H1 (cell line): ENCODE data around the gene FOSL2. TPM values are rescaled to one million over a fixed set of nuclear protein-coding genes. Genes with fewer than 3 reads are reported as not detected.

Experiments used
- CTCF ChIA-PET: fragments of 300-600 bp; sonication (Branson Sonifier 250); formaldehyde crosslinking; loops from one replicate; lab custom pipeline; 2021; ENCODE audit not compliant: partially characterized antibody; lab: Charles Lee
- POLR2A ChIA-PET: fragments of 300-600 bp; sonication (Branson Sonifier 250); formaldehyde crosslinking; loops from one replicate; lab custom pipeline; 2021; ENCODE audit warnings: inconsistent platforms; ENCODE audit not compliant: partially characterized antibody; lab: Charles Lee
- DNase-seq, 2 experiments: peaks; one replicate each; pipeline versions ENCODE4 v3.0.0 to v3.0.0-alpha.2; 2010 to 2022; ENCODE audit warnings: low spot score in 2 of 2, low read depth in 1 of 2, mixed read lengths in 1 of 2
- FAIRE-seq: peaks from 2 replicates; lab custom pipeline; 2011; peaks lifted over from hg19 to GRCh38; lab: Jason Lieb, UNC
- H2AFZ ChIP-seq: 2 replicates; pipeline ENCODE4 v1.8.1; 2012; ENCODE audit warnings: low read length, inconsistent platforms
- H2AK5ac ChIP-seq: 2 replicates; pipeline ENCODE4 v1.6.1; 2013; ENCODE audit warnings: low read depth, low read length
- H2BK120ac ChIP-seq: replicated peaks from 2 replicates; pipeline ENCODE3; 2013; ENCODE audit warnings: low read depth, low read length, inconsistent platforms
- H2BK12ac ChIP-seq: 2 replicates; pipeline ENCODE4 v1.6.1; 2013; ENCODE audit warnings: low read depth, low read length
- H2BK15ac ChIP-seq: 2 replicates; pipeline ENCODE4 v1.6.1; 2013; ENCODE audit warnings: low read length
- H2BK20ac ChIP-seq: 2 replicates; pipeline ENCODE4 v1.6.1; 2013; ENCODE audit warnings: low read length
- H2BK5ac ChIP-seq: 2 replicates; pipeline ENCODE4 v1.6.1; 2013; ENCODE audit warnings: low read depth, low read length
- H3K14ac ChIP-seq: 2 replicates; pipeline ENCODE4 v1.6.1; 2013; ENCODE audit warnings: inconsistent platforms; ENCODE audit not compliant: insufficient read length
- H3K18ac ChIP-seq: 2 replicates; pipeline ENCODE4 v1.6.1; 2013; ENCODE audit warnings: low read length; ENCODE audit errors: extremely low read depth
- H3K23ac ChIP-seq: 2 replicates; pipeline ENCODE4 v1.6.1; 2013; ENCODE audit warnings: inconsistent platforms; ENCODE audit not compliant: insufficient read length
- H3K23me2 ChIP-seq: 2 replicates; pipeline ENCODE4 v1.6.1; 2013; ENCODE audit warnings: low read depth, low read length
- H3K27ac ChIP-seq: 2 replicates; pipeline ENCODE4 v1.6.1; 2011; ENCODE audit warnings: low read depth, low read length, inconsistent platforms
- H3K27me3 ChIP-seq, 4 experiments: replicated peaks in 1 of 4; 1 replicate in 1 of 4; 2 replicates in 3 of 4; pipeline versions ENCODE4 v1.6.1 to v1.8.1; 2011 to 2013; ENCODE audit warnings: low read length in 3 of 4, mild to moderate bottlenecking in 3 of 4, inconsistent platforms in 2 of 4, mixed read lengths in 2 of 4, moderate library complexity in 1 of 4; ENCODE audit not compliant: control insufficient read depth in 3 of 4, insufficient read depth in 3 of 4; ENCODE audit errors: extremely low read depth in 1 of 4
- H3K36me3 ChIP-seq, 4 experiments: 2 replicates each; pipeline versions ENCODE4 v1.6.1 to v1.8.1; 2011 to 2013; ENCODE audit warnings: mild to moderate bottlenecking in 4 of 4, low read length in 3 of 4, moderate library complexity in 2 of 4, control low read depth in 1 of 4, inconsistent platforms in 1 of 4; ENCODE audit not compliant: insufficient read depth in 4 of 4, control insufficient read depth in 2 of 4
- H3K4ac ChIP-seq: replicated peaks from 2 replicates; pipeline ENCODE3; 2013; ENCODE audit warnings: low read length, low read depth, mixed read lengths, inconsistent platforms; ENCODE audit not compliant: insufficient read length
- H3K4me1 ChIP-seq, 4 experiments: replicated peaks in 1 of 4; 1 replicate in 1 of 4; 2 replicates in 3 of 4; pipeline versions ENCODE4 v1.6.1 to v1.8.1; 2011 to 2013; ENCODE audit warnings: low read length in 3 of 4, inconsistent platforms in 2 of 4, mixed read lengths in 1 of 4; ENCODE audit not compliant: insufficient read depth in 4 of 4, control insufficient read depth in 3 of 4
- H3K4me2 ChIP-seq, 2 experiments: 2 replicates each; pipeline versions ENCODE4 v1.6.1 to v1.8.1; 2011 to 2013; ENCODE audit warnings: low read depth in 2 of 2, low read length in 2 of 2, control low read depth in 1 of 2, inconsistent platforms in 1 of 2, mild to moderate bottlenecking in 1 of 2; ENCODE audit not compliant: insufficient read depth in 1 of 2
- H3K4me3 ChIP-seq, 4 experiments: fragments of 200-600, 300-600 bp in 1 of 4; sonication (generic), shearing (Covaris generic), sonication (Bioruptor Twin) in 1 of 4; 2 replicates each; pipeline versions ENCODE4 v1.5.1 to v1.8.1; 2011 to 2016; ENCODE audit warnings: low read length in 4 of 4, low read depth in 3 of 4, control low read depth in 2 of 4, inconsistent platforms in 2 of 4, mild to moderate bottlenecking in 2 of 4, mixed read lengths in 1 of 4, moderate library complexity in 1 of 4; ENCODE audit not compliant: insufficient read depth in 2 of 4; ENCODE audit errors: extremely low read depth in 1 of 4
- H3K56ac ChIP-seq: replicated peaks from 2 replicates; pipeline ENCODE3; 2013; ENCODE audit warnings: low read depth, mild to moderate bottlenecking, mixed read lengths, low read length, inconsistent platforms; ENCODE audit not compliant: insufficient read length
- H3K79me1 ChIP-seq: 2 replicates; pipeline ENCODE4 v1.6.1; 2013; ENCODE audit warnings: low read depth, low read length, control low read depth
- H3K79me2 ChIP-seq, 2 experiments: 2 replicates each; pipeline versions ENCODE4 v1.6.1 to v1.8.1; 2012 to 2013; ENCODE audit warnings: low read length in 2 of 2, mild to moderate bottlenecking in 2 of 2, inconsistent platforms in 1 of 2; ENCODE audit not compliant: insufficient read depth in 2 of 2, control insufficient read depth in 1 of 2
- H3K9ac ChIP-seq, 4 experiments: replicated peaks in 1 of 4; 1 replicate in 1 of 4; 2 replicates in 3 of 4; pipeline versions ENCODE4 v1.6.1 to v1.8.1; 2011 to 2013; ENCODE audit warnings: low read depth in 3 of 4, low read length in 3 of 4, control low read depth in 2 of 4, mild to moderate bottlenecking in 2 of 4, moderate library complexity in 2 of 4, inconsistent platforms in 1 of 4; ENCODE audit errors: extremely low read depth in 1 of 4
- H3K9me3 ChIP-seq, 2 experiments: 2 replicates each; pipeline versions ENCODE4 v1.6.1 to v1.8.1; 2012 to 2013; ENCODE audit warnings: mild to moderate bottlenecking in 2 of 2, moderate library complexity in 2 of 2, control low read depth in 1 of 2, inconsistent platforms in 1 of 2, low read depth in 1 of 2, low read length in 1 of 2, mixed read lengths in 1 of 2; ENCODE audit not compliant: insufficient read depth in 2 of 2
- H4K20me1 ChIP-seq, 2 experiments: replicated peaks in 1 of 2; 2 replicates each; pipeline versions ENCODE3 to v1.8.1; 2011 to 2013; ENCODE audit warnings: inconsistent platforms in 2 of 2, low read length in 2 of 2, mild to moderate bottlenecking in 1 of 2; ENCODE audit not compliant: insufficient read depth in 2 of 2, control insufficient read depth in 1 of 2
- H4K5ac ChIP-seq: 2 replicates; pipeline ENCODE4 v1.6.1; 2013; ENCODE audit warnings: low read length, low read depth, mixed read lengths, inconsistent platforms; ENCODE audit not compliant: insufficient read length
- H4K8ac ChIP-seq: 2 replicates; pipeline ENCODE4 v1.8.0; 2013; ENCODE audit warnings: mild to moderate bottlenecking, moderate library complexity, low read length, inconsistent platforms; ENCODE audit not compliant: insufficient read depth; ENCODE audit errors: extremely low read depth
- H4K91ac ChIP-seq: replicated peaks from 2 replicates; pipeline ENCODE3; 2013; ENCODE audit warnings: low read length, mixed read lengths, inconsistent platforms; ENCODE audit not compliant: insufficient read length
- BACH1 ChIP-seq: IDR thresholded peaks from 2 replicates; pipeline ENCODE4 v1.6.1; 2012; ENCODE audit warnings: low read length, improper control_type of control experiment
- EGR1 ChIP-seq: IDR thresholded peaks from 2 replicates; pipeline ENCODE4 v1.6.1; 2011; ENCODE audit warnings: low read depth, low read length, borderline replicate concordance
- EZH2 ChIP-seq: fragments of 200-600 bp; sonication (generic); IDR thresholded peaks from 2 replicates; pipeline ENCODE4 v1.7.1; 2012; ENCODE audit warnings: low read depth, mild to moderate bottlenecking, moderate library complexity, low read length, inconsistent platforms; ENCODE audit not compliant: severe bottlenecking
- JUND ChIP-seq: IDR thresholded peaks from 2 replicates; pipeline ENCODE4 v1.6.1; 2011; ENCODE audit warnings: mild to moderate bottlenecking, improper control_type of control experiment, low read length
- KDM1A ChIP-seq: fragments of 200-600, 300-600 bp; sonication (generic); IDR thresholded peaks from 2 replicates; pipeline ENCODE4 v1.7.1; 2016; ENCODE audit warnings: mild to moderate bottlenecking, low read length, borderline replicate concordance
- POLR2AphosphoS5 ChIP-seq: IDR thresholded peaks from 2 replicates; pipeline ENCODE4 v1.6.1; 2011; ENCODE audit warnings: low read depth, low read length
- TAF7 ChIP-seq: optimal IDR thresholded peaks from 2 replicates; pipeline ENCODE3; 2011; ENCODE audit warnings: low read depth, mild to moderate bottlenecking, inconsistent platforms, low read length, moderate library complexity, borderline replicate concordance
- YY1 ChIP-seq: IDR thresholded peaks from 2 replicates; pipeline ENCODE4 v1.6.1; 2011; ENCODE audit warnings: low read depth, mild to moderate bottlenecking, low read length
- WGBS, 2 experiments: shearing (Covaris generic) in 1 of 2; methylation state at CpG; one replicate each; pipeline versions ENCODE4 v1.1.6 to v1.1.7; 2013 to 2015; ENCODE audit warnings: low lambda C conversion rate in 2 of 2, mixed read lengths in 2 of 2, inconsistent platforms in 1 of 2, low coverage in 1 of 2, missing lambda C conversion rate in 1 of 2; ENCODE audit not compliant: insufficient replicate concordance in 2 of 2, insufficient coverage in 1 of 2, insufficient read length in 1 of 2; ENCODE audit errors: extremely low coverage in 1 of 2, missing lambda C conversion rate in 1 of 2; 5-methylcytosine and 5-hydroxymethylcytosine counted together
- polyA plus RNA-seq, 7 experiments: library from polyadenylated mRNA; depleted of rRNA in 3 of 7; stranded (reverse) in 5 of 7; unstranded in 2 of 7; fragments of >200 nt in 5 of 7; fragments of 200-250 nt in 2 of 7; gene quantifications; 1 replicate in 5 of 7; 2 replicates in 1 of 7; 4 replicates in 1 of 7; pipeline versions ENCODE4 v1.2.1 to v1.2.3, GENCODE V29; 2011 to 2013; ENCODE audit warnings: missing spikeins in 2 of 7, mixed read lengths in 2 of 7
- total RNA-seq: library from RNA; stranded (reverse); fragmentation: NEBNext Ultra II Directional; extraction: Animal tissue kit (Norgen Biotek cat#: 25700); gene quantifications from 2 replicates; pipeline ENCODE4 v1.2.1, GENCODE V29; 2021
- TF ChIP-seq, protein P1 (sequence below): IDR thresholded peaks from 2 replicates; pipeline ENCODE4 v1.6.1; 2012; ENCODE audit warnings: inconsistent platforms

FOSL2 gene
- total and polyA plus RNA-seq, 2 of the 8 experiments (the other 6 are each of a cell fraction or from before 2014, with no cell fraction given) = 1.5 to 4.5 TPM

DNA sequence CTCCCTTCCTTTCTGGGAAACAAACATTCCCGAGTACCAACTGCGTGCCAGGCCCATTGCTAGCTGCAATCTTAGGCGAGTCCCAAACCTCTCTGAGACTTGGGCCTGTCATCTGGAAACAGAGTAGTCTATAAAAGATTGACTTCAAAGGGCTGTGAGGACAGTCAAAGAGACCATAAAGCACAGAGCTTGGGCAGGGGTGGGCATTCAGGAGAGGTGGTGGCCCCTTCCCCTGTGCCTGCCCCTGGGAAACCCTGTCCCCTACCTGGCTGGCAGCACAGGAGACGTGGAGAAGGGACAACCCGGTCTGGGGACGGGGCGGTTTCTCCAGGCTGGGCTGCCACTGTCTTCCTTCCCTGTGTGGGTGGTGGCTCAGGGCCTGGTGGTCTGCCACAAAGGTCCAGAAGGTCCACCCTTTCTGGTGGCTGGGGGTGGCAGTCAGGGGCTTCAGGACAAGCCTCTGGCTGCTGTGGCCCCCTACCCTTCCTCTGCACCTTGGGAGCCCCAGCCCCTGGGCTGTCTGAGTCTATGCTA is 33.9 kb upstream of the FOSL2 start:
- Histone ChIP-seq H3K56ac (no peak overlapping the region), H3K27me3 (no peaks in the 10 kb centered on the region; a peak in 1 of 7 replicates), H3K27ac (no peak overlapping the region), H3K23ac (no peak overlapping the region), H2AK5ac (no peak overlapping the region), H3K4me3 (no peak overlapping the region), H2BK120ac (no peak overlapping the region), H2BK20ac (no peak overlapping the region), H4K91ac (no peak overlapping the region), H2BK5ac (no peak overlapping the region), H2AFZ (no peak overlapping the region), H2BK15ac (no peak overlapping the region; the same call in 1 of the 2 replicates), H4K20me1 (no peaks in the 10 kb centered on the region), H3K9ac (no peak overlapping the region), H4K8ac (0 out of 2 replicates have a peak overlapping the region, but pooled peaks have one; percentile 42), H3K9me3 (no peaks in the 10 kb centered on the region), H3K4me2 (no peak overlapping the region), H3K4me1 (peaks cover 0 to 3% (median 0%) of the 10 kb centered on the region in 4 experiments; a peak in 1 of 7 replicates), H3K79me1 (no peaks in the 10 kb centered on the region), H3K79me2 (no peaks in the 10 kb centered on the region), H3K23me2 (no peaks in the 10 kb centered on the region), H3K14ac (no peak overlapping the region), H3K18ac (no peak overlapping the region), H3K36me3 (no peaks in the 10 kb centered on the region), H3K4ac (no peak overlapping the region), H4K5ac (no peak overlapping the region), H2BK12ac (no peak overlapping the region)
- no peak for DNase-seq
- 93% methylated on average over 7 of the region's 7 CpGs; no CpG with 5 or more reads in 1 of the 2 experiments for WGBS, 2 experiments
- ChIA-PET CTCF (interaction anchor here (0.7 kb wide), 1 partner anchor 16 kb away, joined by 3 read pairs; no protein-coding TSS in a partner anchor), POLR2A (no interaction called here)
- no peak for FAIRE-seq
- TF ChIP-seq KDM1A (no peak), EGR1 (no peak), YY1 (no peak), TAF7 (no peak), EZH2 (no peak), JUND (no peak), BACH1 (no peak), POLR2AphosphoS5 (no peak)
- TF ChIP-seq, protein P1, sequence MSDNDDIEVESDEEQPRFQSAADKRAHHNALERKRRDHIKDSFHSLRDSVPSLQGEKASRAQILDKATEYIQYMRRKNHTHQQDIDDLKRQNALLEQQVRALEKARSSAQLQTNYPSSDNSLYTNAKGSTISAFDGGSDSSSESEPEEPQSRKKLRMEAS = no peak
